CD4-positive, CD25-positive, alpha-beta regulatory T cell (primary cell): Measurements from ENCODE around the gene ADCY4. TPM values are rescaled to one million over a fixed set of nuclear protein-coding genes. Genes with fewer than 3 reads are reported as not detected.

Experiments
- ATAC-seq, 2 donors: fragments of 150-1000 bp; cut with Tn5 transposase; one replicate each; pipeline ENCODE4 v1.10.0; 2021; ENCODE audit warnings: low read depth in 2 of 2, moderate number of reproducible peaks in 2 of 2, moderate library complexity in 1 of 2
- DNase-seq, 3 donors: peaks; one replicate each; pipeline versions ENCODE4 v3.0.0 to v3.0.0-alpha.2; 2012 to 2022; ENCODE audit warnings: mixed read lengths in 1 of 3
- H3K27ac ChIP-seq: one replicate; pipeline ENCODE4 v1.7.0; 2013; ENCODE audit warnings: mild to moderate bottlenecking, low read length; ENCODE audit not compliant: insufficient read depth, poor library complexity, severe bottlenecking
- H3K27me3 ChIP-seq: one replicate; pipeline ENCODE4 v1.7.0; 2013; ENCODE audit warnings: low read length; ENCODE audit not compliant: control insufficient read depth, insufficient read depth
- H3K36me3 ChIP-seq: one replicate; pipeline ENCODE4 v1.7.0; 2013; ENCODE audit warnings: mild to moderate bottlenecking, low read length, moderate library complexity; ENCODE audit not compliant: control insufficient read depth, insufficient read depth
- H3K4me1 ChIP-seq: 2 replicates; pipeline ENCODE4 v1.7.0; 2013; ENCODE audit warnings: mild to moderate bottlenecking, low read length; ENCODE audit not compliant: insufficient read depth, control insufficient read depth, poor library complexity, severe bottlenecking
- H3K4me3 ChIP-seq: one replicate; pipeline ENCODE4 v1.7.0; 2013; ENCODE audit warnings: low read depth, mild to moderate bottlenecking, low read length, moderate library complexity
- H3K9me3 ChIP-seq, 2 experiments: 1 replicate in 1 of 2; 2 replicates in 1 of 2; pipeline ENCODE4 v1.7.0; 2013; ENCODE audit warnings: low read length in 2 of 2, mild to moderate bottlenecking in 1 of 2, moderate library complexity in 1 of 2; ENCODE audit not compliant: control insufficient read depth in 2 of 2
- H3K27ac Mint-ChIP-seq, 3 donors: one replicate each; pipeline ENCODE4 v1.8.0; 2020 to 2022; ENCODE audit warnings: mild to moderate bottlenecking in 3 of 3, mixed read lengths in 3 of 3, moderate library complexity in 2 of 3
- H3K27me3 Mint-ChIP-seq: one replicate; pipeline ENCODE4 v1.8.0; 2022; ENCODE audit warnings: mild to moderate bottlenecking, mixed read lengths
- H3K36me3 Mint-ChIP-seq: one replicate; pipeline ENCODE4 v1.8.0; 2020; ENCODE audit warnings: mixed read lengths
- H3K4me1 Mint-ChIP-seq, 4 donors: one replicate each; pipeline ENCODE4 v1.8.0; 2020 to 2022; ENCODE audit warnings: mixed read lengths in 4 of 4, mild to moderate bottlenecking in 1 of 4
- H3K4me3 Mint-ChIP-seq, 4 donors: one replicate each; pipeline ENCODE4 v1.8.0; 2020 to 2022; ENCODE audit warnings: mild to moderate bottlenecking in 4 of 4, mixed read lengths in 4 of 4, moderate library complexity in 3 of 4
- H3K9me3 Mint-ChIP-seq, 7 donors: one replicate each; pipeline ENCODE4 v1.8.0; 2020 to 2022; ENCODE audit warnings: mixed read lengths in 7 of 7, mild to moderate bottlenecking in 3 of 7, moderate library complexity in 2 of 7
- polyA plus RNA-seq, 4 donors: library from polyadenylated mRNA; unstranded; fragments of 300-500 nt; fragmentation: Illumina TruSeq; gene quantifications; one replicate each; pipeline ENCODE4 v1.2.3, GENCODE V29; 2021
- total RNA-seq: library from RNA; stranded (reverse); gene quantifications from one replicate; pipeline ENCODE4 v1.2.3, GENCODE V29; 2022

Gene ADCY4
- total and polyA plus RNA-seq, 5 donors from 2014 or later = 0.32 to 10.7 (median 0.39) TPM; not detected in 2

DNA sequence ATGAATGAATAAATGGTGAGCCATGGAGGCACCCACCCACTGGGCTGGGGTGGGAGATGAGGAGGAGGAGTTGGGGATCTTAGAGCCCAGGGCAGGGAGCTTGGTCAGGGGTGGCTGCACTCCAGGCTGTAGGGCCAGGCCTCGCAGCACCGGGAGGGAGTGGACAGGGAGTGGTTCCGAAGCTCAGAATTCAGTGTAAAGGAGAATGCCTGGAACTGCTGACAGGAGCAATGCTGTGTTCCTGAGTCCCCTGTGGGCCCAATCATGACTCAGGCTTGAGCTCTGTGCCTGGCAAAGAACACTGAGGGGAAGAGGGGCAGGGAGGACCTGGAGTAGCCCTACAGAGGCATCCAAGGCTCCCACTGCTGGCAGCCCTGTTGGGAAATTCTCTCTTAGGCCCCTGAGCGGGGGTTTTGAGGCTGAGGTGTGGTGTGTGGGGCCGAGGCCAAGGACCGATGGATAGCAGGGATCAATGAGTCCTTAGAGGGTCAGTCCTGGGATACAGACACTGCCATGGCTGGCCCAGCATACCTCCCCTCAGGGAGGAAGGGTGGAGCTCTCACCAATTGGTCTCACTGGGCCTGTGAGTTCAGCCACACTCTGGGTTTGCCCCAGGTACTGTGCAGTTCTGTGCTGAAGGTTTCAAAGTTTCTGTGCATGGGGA is 53.9 kb downstream of the ADCY4 start:
- H3K4me1 Mint-ChIP-seq = peaks cover 8 to 31% (median 16%) of the 10 kb centered on the region in 4 donors
- Histone ChIP-seq H3K9me3 (no peaks in the 10 kb centered on the region), H3K36me3 (no peaks in the 10 kb centered on the region), H3K4me3 (no peak overlapping the region), H3K4me1 (peaks cover 13% of the 10 kb centered on the region), H3K27ac (no peak overlapping the region), H3K27me3 (no peaks in the 10 kb centered on the region)
- no peaks in the 10 kb centered on the region for H3K9me3 Mint-ChIP-seq
- H3K4me3 Mint-ChIP-seq = no peak overlapping the region
- H3K36me3 Mint-ChIP-seq = no peaks in the 10 kb centered on the region
- DNase-seq (no peak), ATAC-seq (no peak)
- H3K27me3 Mint-ChIP-seq = no peaks in the 10 kb centered on the region
- H3K27ac Mint-ChIP-seq = peak overlapping the region in 2 of 3 donors; percentile 55 to 83

DNA sequence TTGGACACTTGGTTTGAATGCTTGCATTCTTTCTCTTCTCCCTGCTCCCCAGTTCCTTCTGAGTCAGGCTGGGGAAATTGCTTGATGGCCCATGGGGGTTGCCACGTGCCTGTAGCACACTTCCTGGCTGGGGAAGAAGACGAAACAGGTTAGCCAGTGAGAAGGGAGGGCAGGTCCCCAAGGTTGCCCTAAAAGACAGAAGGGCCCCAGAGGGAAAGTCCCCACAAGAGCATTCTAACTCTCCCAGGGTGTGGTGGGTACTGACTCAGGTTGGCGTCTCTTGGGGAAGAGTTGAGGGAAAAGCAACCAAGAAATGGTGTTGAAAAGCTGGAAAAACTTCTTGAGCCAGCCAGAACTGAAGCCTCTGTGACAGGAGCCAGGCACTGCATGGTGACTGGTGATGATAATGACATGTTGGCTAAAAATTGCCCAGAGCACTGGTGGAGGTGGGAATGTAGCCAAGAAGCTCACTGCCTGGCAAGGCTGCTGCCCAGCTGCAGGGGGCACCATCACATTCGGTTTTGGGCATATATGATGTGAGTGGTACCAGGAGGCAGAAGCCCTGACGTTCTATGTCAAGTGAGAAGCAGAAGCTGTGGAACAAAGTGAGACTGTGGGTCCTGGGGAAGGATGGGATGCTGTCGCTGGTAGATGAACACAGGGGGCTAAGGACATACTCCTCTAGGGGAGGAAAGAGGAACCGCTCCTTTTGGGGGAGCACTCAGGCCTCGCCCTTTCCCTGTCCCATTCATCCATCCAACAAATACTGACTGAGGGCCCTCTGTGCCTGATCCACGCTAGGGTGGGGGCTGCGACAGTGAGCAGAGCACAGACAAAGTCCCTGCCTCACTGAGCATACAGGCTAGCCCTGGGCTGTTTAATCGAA is 55.3 kb downstream of the ADCY4 start:
- peak overlapping the region; percentile 49 for H3K27ac ChIP-seq
- H3K9me3 ChIP-seq = no peaks in the 10 kb centered on the region
- ATAC-seq = peak; percentile 63 to 67
- H3K27me3 ChIP-seq = no peaks in the 10 kb centered on the region
- Mint-ChIP-seq H3K9me3 (no peaks in the 10 kb centered on the region), H3K4me3 (no peak overlapping the region), H3K27ac (peak overlapping the region; percentile 76 to 84 (median 83)), H3K4me1 (peaks cover 8 to 37% (median 18%) of the 10 kb centered on the region in 4 donors), H3K36me3 (no peaks in the 10 kb centered on the region), H3K27me3 (no peaks in the 10 kb centered on the region)
- H3K36me3 ChIP-seq = no peaks in the 10 kb centered on the region
- H3K4me1 ChIP-seq = peaks cover 15% of the 10 kb centered on the region
- DNase-seq = peak in 2 of 3 donors; percentile 44 to 59
- no peak overlapping the region for H3K4me3 ChIP-seq

DNA sequence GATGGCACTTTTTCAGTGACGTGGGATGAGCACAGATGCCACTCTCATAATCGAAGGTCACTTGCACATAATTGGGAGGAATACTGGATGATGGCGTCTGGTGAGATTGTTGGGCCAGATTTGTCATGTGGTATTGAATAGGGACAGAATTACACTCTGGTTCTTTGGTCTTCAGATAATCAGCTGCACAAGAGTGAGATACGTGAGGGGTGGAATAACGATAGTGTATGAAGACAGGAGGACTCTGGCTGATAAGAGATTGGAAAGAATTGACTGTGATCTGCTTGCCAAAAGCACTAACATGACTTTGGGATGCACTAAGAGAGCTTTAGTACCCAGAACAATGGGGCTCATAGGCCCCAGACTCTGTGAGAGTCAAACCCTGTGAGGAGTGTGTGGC is 56.4 kb downstream of the ADCY4 start:
- Mint-ChIP-seq H3K4me3 (peak overlapping the region in 1 of 4 donors; percentile 20), H3K36me3 (no peaks in the 10 kb centered on the region), H3K9me3 (no peaks in the 10 kb centered on the region), H3K4me1 (peaks cover 18 to 48% (median 28%) of the 10 kb centered on the region in 4 donors), H3K27me3 (no peaks in the 10 kb centered on the region), H3K27ac (peak overlapping the region; percentile 34 to 83 (median 76))
- DNase-seq (no peak), ATAC-seq (no peak)
- no peaks in the 10 kb centered on the region for H3K27me3 ChIP-seq
- H3K4me3 ChIP-seq = no peak overlapping the region
- H3K36me3 ChIP-seq = no peaks in the 10 kb centered on the region
- H3K4me1 ChIP-seq = peaks cover 26% of the 10 kb centered on the region
- H3K27ac ChIP-seq = no peak overlapping the region
- H3K9me3 ChIP-seq = no peaks in the 10 kb centered on the region

DNA sequence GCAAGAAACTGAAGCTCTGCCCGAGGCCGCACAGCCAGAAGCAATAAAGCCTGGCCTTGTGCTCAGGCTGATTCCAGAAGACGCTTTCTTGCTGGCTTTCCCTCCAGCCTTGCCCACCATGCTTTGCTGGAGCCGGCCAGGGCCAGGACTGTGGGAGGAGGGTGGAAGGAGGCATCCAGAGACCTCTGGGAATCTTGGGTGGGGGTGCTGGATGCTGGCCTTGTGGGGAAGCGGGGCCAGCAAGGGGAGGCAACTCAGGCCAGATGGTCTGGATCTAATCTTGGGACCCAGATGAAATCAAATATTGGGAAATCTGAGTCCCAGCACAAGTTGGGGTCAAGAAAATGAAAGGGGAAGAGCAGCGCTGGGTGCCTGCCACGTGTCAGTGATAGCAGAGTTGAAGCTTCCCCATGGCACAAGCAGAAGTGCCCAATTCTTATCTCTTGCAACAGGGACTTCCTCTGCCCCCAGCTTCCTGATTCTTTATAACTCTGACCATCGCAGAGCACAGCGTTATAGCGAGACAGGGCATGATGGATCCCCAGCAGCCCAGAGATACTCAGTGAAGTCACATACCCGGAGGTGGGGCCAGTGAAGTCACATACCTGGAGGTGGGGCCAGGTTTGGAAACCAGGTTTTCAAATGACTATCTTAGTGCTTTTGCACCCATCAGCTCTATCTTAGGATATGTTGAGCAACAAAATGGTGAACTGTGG is 57.1 kb downstream of the ADCY4 start:
- peaks cover 19 to 52% (median 30%) of the 10 kb centered on the region in 4 donors for H3K4me1 Mint-ChIP-seq

DNA sequence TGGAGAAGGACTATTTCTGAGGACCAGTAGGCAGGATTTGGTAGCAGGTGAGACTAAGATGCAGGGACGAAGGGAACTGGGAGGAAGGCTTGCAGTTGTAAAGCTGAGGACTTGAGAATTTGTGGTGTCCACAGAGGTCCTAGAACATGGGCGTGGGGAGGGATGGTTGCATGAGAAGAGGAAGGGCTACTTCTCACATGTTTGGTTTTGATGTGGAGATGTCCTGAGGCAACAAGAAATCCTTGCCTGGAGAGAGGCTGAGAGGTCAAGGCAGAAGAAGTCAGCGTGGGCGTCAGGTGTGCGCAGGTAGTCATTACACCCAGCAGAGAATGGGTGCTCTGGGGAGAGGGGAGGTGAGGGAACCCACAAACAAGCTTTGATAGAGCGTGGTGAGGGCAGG is 57.8 kb downstream of the ADCY4 start:
- Mint-ChIP-seq H3K36me3 (no peaks in the 10 kb centered on the region), H3K4me1 (peaks cover 19 to 59% (median 36%) of the 10 kb centered on the region in 4 donors)
- peaks cover 35% of the 10 kb centered on the region for H3K4me1 ChIP-seq

More for the DNA sequence above, 57.1 kb downstream of the ADCY4 start:
- ATAC-seq (no peak), DNase-seq (no peak)
- Mint-ChIP-seq H3K27me3 (no peaks in the 10 kb centered on the region), H3K27ac (peak overlapping the region in 1 of 3 donors; percentile 34), H3K36me3 (no peaks in the 10 kb centered on the region), H3K9me3 (no peaks in the 10 kb centered on the region), H3K4me3 (no peak overlapping the region)
- Histone ChIP-seq H3K27ac (no peak overlapping the region), H3K9me3 (no peaks in the 10 kb centered on the region), H3K4me3 (no peak overlapping the region), H3K4me1 (peaks cover 28% of the 10 kb centered on the region), H3K36me3 (no peaks in the 10 kb centered on the region), H3K27me3 (no peaks in the 10 kb centered on the region)

DNA sequence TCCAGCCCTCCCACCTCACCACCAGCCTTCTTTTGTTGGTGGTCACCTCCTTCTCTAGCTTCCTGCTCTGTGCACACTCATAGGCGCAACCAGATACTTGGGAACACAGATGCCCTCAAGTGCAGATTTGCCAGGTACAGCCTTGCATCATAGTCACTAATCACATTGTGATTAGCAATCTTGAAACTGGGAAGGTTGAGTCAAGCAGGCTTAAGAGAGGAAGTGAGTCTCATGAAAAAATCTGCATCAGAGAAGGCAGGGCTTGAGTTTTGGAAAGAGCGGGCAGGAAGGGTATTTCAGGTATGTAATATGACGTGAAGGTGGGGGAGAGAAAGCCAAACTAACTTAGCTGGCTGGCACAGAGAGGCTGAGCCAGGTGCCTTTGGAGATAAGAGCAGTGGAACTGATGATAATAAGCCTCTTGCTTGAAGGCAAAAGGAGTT is 60.7 kb downstream of the ADCY4 start:
- Histone ChIP-seq H3K36me3 (peaks cover 2% of the 10 kb centered on the region), H3K4me1 (peaks cover 37% of the 10 kb centered on the region), H3K4me3 (peak overlapping the region; percentile 46), H3K9me3 (no peaks in the 10 kb centered on the region), H3K27ac (peak overlapping the region; percentile 98), H3K27me3 (no peaks in the 10 kb centered on the region)
- peak; percentile 13 to 76 (median 57) for DNase-seq
- Mint-ChIP-seq H3K27me3 (no peaks in the 10 kb centered on the region), H3K36me3 (no peaks in the 10 kb centered on the region), H3K4me1 (peaks cover 30 to 62% (median 44%) of the 10 kb centered on the region in 4 donors), H3K9me3 (no peaks in the 10 kb centered on the region), H3K4me3 (peak overlapping the region; percentile 16 to 68 (median 57)), H3K27ac (peak overlapping the region; percentile 45 to 98 (median 97))
- peak in 1 of 2 donors; percentile 2 for ATAC-seq

More for the DNA sequence above, 57.8 kb downstream of the ADCY4 start:
- H3K36me3 ChIP-seq = no peaks in the 10 kb centered on the region
- H3K27ac ChIP-seq = no peak overlapping the region
- no peaks in the 10 kb centered on the region for H3K27me3 Mint-ChIP-seq
- H3K27me3 ChIP-seq = no peaks in the 10 kb centered on the region
- H3K4me3 Mint-ChIP-seq = no peak overlapping the region
- H3K9me3 Mint-ChIP-seq = no peaks in the 10 kb centered on the region
- H3K9me3 ChIP-seq = no peaks in the 10 kb centered on the region
- DNase-seq (no peak), ATAC-seq (no peak)
- no peak overlapping the region for H3K4me3 ChIP-seq
- peak overlapping the region in 2 of 3 donors; percentile 62 to 89 for H3K27ac Mint-ChIP-seq

DNA sequence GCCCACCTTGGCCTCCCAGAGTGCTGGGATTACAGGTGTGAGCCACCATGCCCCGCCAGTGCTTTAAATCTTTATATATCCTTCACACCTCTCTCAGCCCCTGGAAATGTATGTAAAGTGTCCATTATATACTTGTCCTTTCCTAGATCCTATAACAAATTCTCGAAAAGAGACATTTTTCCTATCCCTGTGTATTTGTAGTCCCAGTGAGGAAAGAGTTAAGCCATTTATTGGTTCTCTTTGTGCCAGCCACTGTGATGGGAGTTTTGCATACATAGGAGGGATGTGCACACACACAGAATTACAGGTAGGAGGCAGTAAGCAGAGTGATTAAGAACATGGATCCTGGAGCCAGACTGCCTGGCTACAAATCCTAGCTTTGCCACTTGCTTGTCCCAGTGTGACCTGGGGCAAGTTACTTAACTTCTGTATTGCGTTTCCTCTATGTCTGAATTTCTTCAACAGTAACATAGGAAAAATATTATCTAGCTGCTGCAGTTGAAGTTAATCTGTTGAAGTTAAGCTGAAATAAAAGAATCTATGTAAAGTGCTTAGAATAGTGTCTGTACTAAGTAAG is 61.4 kb downstream of the ADCY4 start:
- peaks cover 6% of the 10 kb centered on the region for H3K36me3 ChIP-seq
- Mint-ChIP-seq H3K27me3 (no peaks in the 10 kb centered on the region), H3K9me3 (no peaks in the 10 kb centered on the region), H3K36me3 (no peaks in the 10 kb centered on the region), H3K27ac (peak overlapping the region; percentile 45 to 98 (median 97)), H3K4me1 (peaks cover 26 to 56% (median 40%) of the 10 kb centered on the region in 4 donors), H3K4me3 (peak overlapping the region; percentile 16 to 68 (median 57))
- peak overlapping the region; percentile 46 for H3K4me3 ChIP-seq
- peaks cover 32% of the 10 kb centered on the region for H3K4me1 ChIP-seq
- no peaks in the 10 kb centered on the region for H3K9me3 ChIP-seq
- no peaks in the 10 kb centered on the region for H3K27me3 ChIP-seq
- H3K27ac ChIP-seq = peak overlapping the region; percentile 98
- ATAC-seq (no peak), DNase-seq (peak in 1 of 3 donors; percentile 21)
